Mucosa of rectum (tissue), 2 donors: ENCODE measurements around the gene POM121L12.

ENCODE experiments used
- H3K27ac ChIP-seq, 2 donors: one replicate each; pipeline ENCODE4 v1.7.0; 2013; ENCODE audit warnings: inconsistent platforms in 2 of 2, low read depth in 2 of 2, low read length in 2 of 2
- H3K27me3 ChIP-seq, 2 donors: one replicate each; pipeline ENCODE4 v1.7.0; 2013; ENCODE audit warnings: low read length in 2 of 2; ENCODE audit not compliant: control insufficient read depth in 2 of 2, insufficient read depth in 2 of 2
- H3K36me3 ChIP-seq, 2 donors: one replicate each; pipeline ENCODE4 v1.7.0; 2013; ENCODE audit warnings: low read length in 2 of 2; ENCODE audit not compliant: control insufficient read depth in 2 of 2, insufficient read depth in 2 of 2
- H3K4me1 ChIP-seq, 2 donors: one replicate each; pipeline ENCODE4 v1.7.0; 2013; ENCODE audit warnings: low read length in 2 of 2, mild to moderate bottlenecking in 1 of 2; ENCODE audit not compliant: control insufficient read depth in 2 of 2, insufficient read depth in 2 of 2
- H3K4me3 ChIP-seq, 2 donors: one replicate each; pipeline ENCODE4 v1.7.0; 2013; ENCODE audit warnings: low read length in 2 of 2
- H3K9ac ChIP-seq, 2 donors: one replicate each; pipeline ENCODE4 v1.7.0; 2013; ENCODE audit warnings: low read length in 2 of 2, low read depth in 1 of 2, mild to moderate bottlenecking in 1 of 2
- H3K9me3 ChIP-seq, 2 donors: one replicate each; pipeline ENCODE4 v1.7.0; 2013; ENCODE audit warnings: low read length in 2 of 2; ENCODE audit not compliant: control insufficient read depth in 2 of 2
- donor health status: healthy.
- donor health status: Normal muscosa, but diverticular disease.

POM121L12 gene

DNA sequence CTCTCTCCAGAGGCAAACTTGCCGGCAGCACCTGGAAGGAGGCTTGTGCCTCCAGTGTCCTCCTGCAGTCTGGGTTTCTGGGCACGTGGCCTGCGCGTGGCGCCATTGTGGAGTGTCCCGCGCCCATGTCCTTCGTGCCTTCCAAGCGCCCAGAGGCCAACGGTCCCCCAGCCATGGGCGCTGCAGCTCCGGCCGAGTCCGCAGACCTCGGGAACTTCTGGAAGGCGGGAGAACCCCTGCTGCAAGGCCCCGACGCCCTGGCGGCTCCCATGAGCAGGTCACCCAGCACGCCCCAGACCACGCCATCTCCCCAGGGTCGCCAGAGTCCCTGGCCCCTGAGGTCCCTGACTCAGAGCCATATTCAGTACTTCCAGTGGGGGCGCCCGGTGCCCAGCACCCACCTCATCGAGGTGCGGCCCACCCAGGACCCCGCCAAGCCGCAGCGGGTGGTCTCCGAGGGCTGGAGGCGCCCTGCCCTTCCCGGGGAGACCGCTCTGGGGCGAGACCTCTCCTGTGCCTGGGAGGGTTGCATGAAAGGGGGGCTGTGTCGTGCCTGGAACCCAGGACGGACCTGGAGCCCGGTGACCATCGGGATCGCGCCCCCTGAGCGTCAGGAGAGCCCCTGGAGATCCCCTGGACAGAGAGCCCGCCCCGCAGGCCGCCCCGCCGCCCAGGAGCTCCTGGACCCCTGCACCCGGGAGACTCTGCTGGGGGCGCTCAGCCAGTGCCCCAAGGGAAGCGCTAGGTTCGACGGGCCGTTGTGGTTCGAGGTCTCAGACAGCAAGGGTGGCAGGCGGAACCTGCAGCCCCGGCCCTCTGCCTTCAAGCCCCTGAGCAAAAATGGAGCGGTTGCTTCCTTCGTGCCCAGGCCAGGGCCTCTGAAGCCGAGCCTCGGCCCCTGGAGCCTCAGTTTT lies at the start of gene POM121L12:
Gene POM121L12, plus strand, starts transcription at position 135 of the 914 bp plus-strand sequence. Its CDS starts 39 bp downstream, at position 174.
- H3K9ac ChIP-seq, result no peak within 1 kb of the TSS
- no peaks in the 10 kb centered on the region for H3K36me3 ChIP-seq
- no peak within 1 kb of the TSS for H3K4me3 ChIP-seq
- no peaks in the 10 kb centered on the region for H3K9me3 ChIP-seq
- no peak within 1 kb of the TSS for H3K27ac ChIP-seq
- no peaks in the 10 kb centered on the region for H3K4me1 ChIP-seq
- no peaks in the 10 kb centered on the region for H3K27me3 ChIP-seq

DNA sequence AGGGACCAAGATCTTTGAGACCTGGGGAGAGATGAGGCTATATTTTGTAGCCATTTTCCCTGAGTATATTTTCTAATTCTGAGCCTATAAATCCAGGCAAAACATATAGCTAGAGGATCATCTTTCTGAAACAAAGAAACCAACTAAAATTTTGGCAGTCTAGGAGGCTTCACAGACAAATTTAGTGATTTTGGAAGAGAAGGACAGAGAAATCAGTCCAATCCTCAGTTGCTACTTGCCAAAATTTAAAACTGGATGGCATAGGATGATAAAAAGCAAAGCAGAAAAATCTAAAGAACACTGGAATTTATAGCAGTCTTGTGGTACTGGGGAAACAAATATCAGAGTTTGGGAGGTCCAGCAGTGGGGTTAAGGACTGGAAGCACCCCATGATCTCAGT lies 43.4 kb upstream of the POM121L12 start:
- H3K27ac ChIP-seq, result no peak overlapping the region
- no peak overlapping the region for H3K4me3 ChIP-seq
- no peaks in the 10 kb centered on the region for H3K4me1 ChIP-seq
- no peaks in the 10 kb centered on the region for H3K36me3 ChIP-seq
- no peak overlapping the region for H3K9ac ChIP-seq
- no peaks in the 10 kb centered on the region for H3K27me3 ChIP-seq
- H3K9me3 ChIP-seq, result no peaks in the 10 kb centered on the region

DNA sequence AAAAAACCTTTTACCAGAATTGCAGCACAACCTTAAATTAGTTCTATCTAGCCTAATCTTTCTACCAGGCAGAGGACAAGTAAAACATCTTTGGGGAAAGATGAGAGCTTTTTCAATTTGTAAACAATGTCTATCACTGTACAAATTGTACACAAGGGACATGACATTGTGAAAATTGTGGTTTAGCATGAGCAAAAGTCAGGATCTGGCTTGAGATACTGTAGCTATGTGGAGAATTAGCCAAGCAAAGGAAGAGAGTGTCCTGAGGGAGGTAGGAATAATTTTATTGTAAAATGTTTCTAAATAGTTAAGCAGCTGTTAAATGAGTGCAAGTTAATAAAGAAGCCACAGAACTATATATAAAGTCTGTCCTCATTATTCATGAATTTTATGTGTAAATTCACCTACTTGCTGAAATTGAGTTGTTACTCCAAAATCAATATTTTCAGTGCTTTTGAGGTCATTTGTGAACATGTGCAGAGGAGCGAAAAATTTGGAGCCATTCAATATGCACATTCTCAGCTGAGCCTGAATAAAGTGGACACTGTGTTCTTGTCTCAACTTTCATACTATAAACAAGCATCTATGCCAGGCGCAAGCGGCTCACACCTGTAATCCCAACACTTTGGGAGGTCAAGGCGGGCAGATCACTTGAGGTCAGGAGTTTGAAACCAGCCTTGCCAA lies 42.8 kb upstream of the POM121L12 start:
- Histone ChIP-seq H3K9me3 (no peaks in the 10 kb centered on the region), H3K4me3 (no peak overlapping the region), H3K36me3 (no peaks in the 10 kb centered on the region), H3K4me1 (no peaks in the 10 kb centered on the region), H3K27ac (no peak overlapping the region), H3K27me3 (no peaks in the 10 kb centered on the region), H3K9ac (no peak overlapping the region)

DNA sequence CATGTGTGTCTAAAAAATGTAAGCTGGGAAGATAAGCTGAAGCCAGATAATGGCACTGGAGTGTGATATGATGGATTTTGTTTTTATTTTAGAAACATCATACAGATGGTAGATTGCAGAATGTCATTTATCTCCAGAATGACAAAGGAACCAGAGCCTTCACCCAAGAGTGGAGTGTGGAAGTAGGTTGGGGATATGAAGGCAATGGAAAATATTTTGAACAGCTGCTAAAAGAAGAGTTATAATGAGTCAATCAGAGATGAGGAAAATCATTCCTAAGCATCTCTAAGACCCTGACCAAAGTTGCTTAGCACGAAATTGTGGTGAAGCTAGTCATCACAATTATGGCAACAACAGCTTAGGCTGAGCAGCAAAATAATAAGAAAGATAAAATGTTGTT lies 39.8 kb upstream of the POM121L12 start:
- no peaks in the 10 kb centered on the region for H3K27me3 ChIP-seq
- no peaks in the 10 kb centered on the region for H3K36me3 ChIP-seq
- H3K4me1 ChIP-seq, result no peaks in the 10 kb centered on the region
- no peak overlapping the region for H3K9ac ChIP-seq
- no peak overlapping the region for H3K27ac ChIP-seq
- no peaks in the 10 kb centered on the region for H3K9me3 ChIP-seq
- H3K4me3 ChIP-seq, result no peak overlapping the region

DNA sequence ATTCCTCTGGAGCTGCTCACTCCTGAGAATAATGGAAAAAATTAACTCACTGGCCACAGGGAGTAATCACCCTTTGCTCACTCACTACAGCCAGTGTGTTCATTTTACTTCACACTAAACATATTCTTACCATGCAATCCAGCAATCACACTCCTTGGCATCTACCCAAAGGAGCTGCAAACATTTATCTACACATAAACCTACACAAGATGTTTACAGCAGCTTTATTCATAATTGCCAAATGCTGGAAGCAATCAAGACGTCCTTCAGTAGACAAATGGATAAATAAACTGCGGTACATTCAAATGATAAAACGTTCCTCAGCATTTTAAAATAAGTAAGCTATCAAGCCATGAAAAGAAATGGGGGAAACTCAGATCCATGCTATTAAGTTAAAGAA lies 34.2 kb upstream of the POM121L12 start:
- Histone ChIP-seq H3K27me3 (no peaks in the 10 kb centered on the region), H3K9me3 (no peaks in the 10 kb centered on the region), H3K4me3 (no peak overlapping the region), H3K4me1 (no peaks in the 10 kb centered on the region), H3K36me3 (no peaks in the 10 kb centered on the region), H3K27ac (no peak overlapping the region), H3K9ac (no peak overlapping the region)

DNA sequence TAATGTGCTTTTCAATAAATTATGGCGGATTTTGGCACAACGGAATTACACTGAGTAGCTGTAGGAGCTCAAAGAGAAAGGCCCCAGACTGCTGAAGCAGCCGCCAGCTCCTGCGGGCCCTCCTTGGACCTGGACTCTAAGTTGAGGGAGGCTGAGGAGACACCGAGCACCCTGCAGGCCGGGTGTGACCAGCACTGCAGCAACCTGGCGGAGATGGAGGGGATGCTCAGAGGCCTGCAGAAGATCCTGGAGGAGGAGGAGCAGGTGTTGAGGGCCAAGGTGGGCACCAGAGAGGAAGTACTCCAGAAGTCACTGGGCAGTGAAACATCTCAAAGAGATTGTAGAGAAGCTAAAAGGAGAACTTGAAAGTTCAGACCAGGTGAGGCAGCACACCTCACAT lies 33.0 kb upstream of the POM121L12 start:
- Histone ChIP-seq H3K27me3 (no peaks in the 10 kb centered on the region), H3K9ac (no peak overlapping the region), H3K36me3 (no peaks in the 10 kb centered on the region), H3K27ac (no peak overlapping the region), H3K9me3 (no peaks in the 10 kb centered on the region), H3K4me3 (no peak overlapping the region), H3K4me1 (no peaks in the 10 kb centered on the region)

DNA sequence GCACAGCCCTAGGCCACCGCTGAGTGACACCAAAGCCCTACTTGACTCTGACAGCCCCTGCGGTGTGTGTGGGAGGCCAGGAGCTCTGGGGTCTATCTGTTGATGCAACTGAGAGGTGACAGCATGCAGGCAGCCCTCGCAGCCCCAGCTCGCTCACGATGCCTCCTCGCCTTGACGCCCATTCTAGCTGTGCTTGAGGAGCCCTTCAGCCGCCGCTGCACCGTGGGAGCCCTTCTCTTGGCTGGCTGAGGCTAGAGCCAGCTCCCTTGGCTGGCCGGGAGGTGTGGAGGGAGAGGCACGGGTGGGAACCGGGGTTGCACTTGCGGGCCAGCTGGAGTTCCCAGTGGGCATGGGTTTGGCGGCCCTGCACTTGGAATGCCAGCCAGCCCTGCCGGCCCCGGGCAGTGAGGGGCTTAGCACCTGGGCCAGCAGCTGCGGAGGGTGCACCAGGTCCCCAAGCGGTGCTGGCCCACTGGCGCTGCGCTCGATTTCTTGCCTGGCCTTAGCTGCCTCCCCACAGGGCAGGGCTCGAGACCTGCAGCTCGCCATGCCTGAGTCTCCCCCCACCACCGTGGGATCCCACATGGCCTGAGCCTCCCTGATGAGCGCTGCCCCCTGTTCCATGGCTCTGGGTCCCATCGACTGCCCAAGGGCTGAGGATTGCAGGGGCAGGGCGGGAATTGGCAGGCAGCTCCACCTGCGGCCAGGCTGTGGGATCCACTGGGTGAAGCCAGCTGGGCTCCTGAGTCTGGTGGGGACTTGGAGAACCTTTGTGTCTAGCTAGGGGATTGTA lies 31.6 kb upstream of the POM121L12 start:
- no peaks in the 10 kb centered on the region for H3K9me3 ChIP-seq
- no peak overlapping the region for H3K4me3 ChIP-seq
- H3K9ac ChIP-seq, result no peak overlapping the region
- no peaks in the 10 kb centered on the region for H3K36me3 ChIP-seq
- H3K27me3 ChIP-seq, result no peaks in the 10 kb centered on the region
- H3K4me1 ChIP-seq, result no peaks in the 10 kb centered on the region
- H3K27ac ChIP-seq, result no peak overlapping the region

DNA sequence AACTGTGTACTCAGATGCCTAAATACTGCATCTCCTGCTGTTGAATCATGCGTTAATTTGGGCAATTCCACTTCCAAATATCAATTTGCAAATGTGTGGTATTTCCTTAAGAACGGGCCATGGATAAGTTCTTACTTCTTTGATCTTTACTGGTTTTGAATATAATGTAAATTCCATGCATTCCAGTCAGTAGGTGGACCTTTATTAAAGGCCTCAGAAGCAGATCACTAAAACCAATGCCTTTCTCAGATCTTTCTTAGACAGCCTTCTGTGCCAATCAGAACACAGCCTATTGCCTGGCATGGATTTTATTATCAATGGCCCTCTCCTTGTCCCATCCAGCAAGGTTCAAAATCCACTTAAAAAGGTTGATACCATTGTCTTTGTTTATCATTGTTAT lies 21.5 kb upstream of the POM121L12 start:
- no peak overlapping the region for H3K9ac ChIP-seq
- H3K4me3 ChIP-seq, result no peak overlapping the region
- H3K36me3 ChIP-seq, result no peaks in the 10 kb centered on the region
- H3K27ac ChIP-seq, result no peak overlapping the region
- no peaks in the 10 kb centered on the region for H3K9me3 ChIP-seq
- H3K4me1 ChIP-seq, result no peaks in the 10 kb centered on the region
- H3K27me3 ChIP-seq, result no peaks in the 10 kb centered on the region

DNA sequence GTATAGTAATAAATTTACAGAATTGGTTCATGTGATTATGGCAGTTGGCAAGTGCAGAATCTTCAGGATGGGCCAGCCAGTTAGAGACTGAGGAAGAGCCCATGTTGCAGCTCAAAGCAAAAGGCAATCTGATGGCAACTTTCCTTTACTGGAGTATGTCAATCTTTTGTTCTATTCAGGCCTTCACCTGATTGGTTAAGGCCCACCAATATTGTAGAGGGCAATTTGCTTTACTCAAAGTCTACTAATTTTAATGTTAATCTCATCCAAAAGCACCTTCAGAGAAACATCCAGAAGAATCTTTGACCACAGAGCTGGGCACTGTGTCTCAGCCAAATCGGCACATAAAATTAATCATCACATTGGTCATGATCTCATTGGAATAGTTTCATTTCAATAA lies 20.0 kb upstream of the POM121L12 start:
- Histone ChIP-seq H3K9me3 (no peaks in the 10 kb centered on the region), H3K27me3 (no peaks in the 10 kb centered on the region), H3K27ac (no peak overlapping the region), H3K4me3 (no peak overlapping the region), H3K4me1 (no peaks in the 10 kb centered on the region), H3K9ac (no peak overlapping the region), H3K36me3 (no peaks in the 10 kb centered on the region)

DNA sequence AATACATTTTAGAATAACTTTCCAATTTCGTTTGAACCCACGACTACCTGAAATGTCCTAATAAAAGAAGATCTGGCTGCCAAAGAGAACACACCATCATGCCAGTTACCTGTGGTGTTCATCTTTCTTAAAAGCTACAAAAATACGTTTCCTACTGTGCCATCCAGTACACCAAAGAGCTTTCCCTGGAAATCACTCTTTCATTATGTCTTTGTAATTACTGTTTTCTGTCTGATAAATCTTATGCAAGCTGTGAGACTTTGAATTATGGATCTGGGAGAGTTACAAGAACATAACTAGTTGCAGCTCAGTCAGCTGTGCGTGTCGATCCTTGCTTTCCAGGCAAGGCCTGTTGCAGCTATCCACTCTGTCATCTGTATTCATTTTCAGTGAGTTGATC lies 12.5 kb upstream of the POM121L12 start:
- H3K4me3 ChIP-seq, result no peak overlapping the region
- H3K4me1 ChIP-seq, result no peaks in the 10 kb centered on the region
- no peak overlapping the region for H3K27ac ChIP-seq
- H3K9ac ChIP-seq, result no peak overlapping the region
- no peaks in the 10 kb centered on the region for H3K9me3 ChIP-seq
- no peaks in the 10 kb centered on the region for H3K36me3 ChIP-seq
- no peaks in the 10 kb centered on the region for H3K27me3 ChIP-seq
